ENCODE data around the gene TNNT2. TPM values are rescaled to one million over a fixed set of nuclear protein-coding genes. Genes with fewer than 3 reads are reported as not detected.

Gene TNNT2
- total and polyA plus RNA-seq, 2 donors from 2014 or later, result 2.1 to 117 TPM

DNA sequence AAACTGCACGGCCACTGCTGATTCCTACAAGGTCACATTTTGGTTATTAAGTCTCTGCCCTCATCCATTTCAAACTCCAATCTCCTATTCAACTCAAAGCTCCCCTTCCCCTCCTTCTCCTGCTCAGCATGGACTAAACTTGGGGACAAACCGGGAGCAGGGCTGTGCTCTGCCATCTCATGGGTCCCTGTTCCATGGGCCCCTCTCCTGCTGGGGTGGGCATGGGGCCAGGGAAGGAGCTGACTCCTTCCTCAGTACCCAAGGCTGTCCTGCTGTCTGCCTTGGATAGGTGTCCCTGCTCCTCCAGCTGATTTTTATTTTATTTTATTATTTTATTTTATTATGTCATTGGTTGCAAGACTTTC is 27.1 kb downstream of the TNNT2 start:
- no peak for FAIRE-seq

DNA sequence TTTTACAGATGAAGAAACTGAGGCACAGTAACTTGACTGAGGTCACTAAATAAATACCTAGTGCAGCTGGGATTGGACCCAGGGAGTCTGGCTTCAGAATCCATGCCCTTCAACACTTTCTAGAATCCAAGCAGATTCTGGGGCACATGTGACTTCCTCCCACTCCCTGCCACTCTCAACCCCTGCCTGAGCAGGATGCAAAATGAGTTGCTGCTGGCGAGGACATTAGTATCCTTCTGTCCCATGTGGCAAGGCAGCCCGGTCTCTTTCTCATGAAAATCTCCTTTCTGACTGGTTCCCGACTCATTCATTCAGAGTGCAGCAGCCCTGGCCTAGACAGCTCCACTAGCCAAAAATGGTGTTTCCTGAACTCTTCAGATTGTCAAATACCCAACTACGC is 28.4 kb downstream of the TNNT2 start:
- Histone ChIP-seq H3K9me3 (ENCODE audit: control insufficient read depth in 2 of 3, insufficient read depth in 1 of 3, low read length in 3 of 3) (no peaks in the 10 kb centered on the region), H3K9ac (ENCODE audit: low read length in 3 of 3) (no peak overlapping the region), H3K27me3 (ENCODE audit: control insufficient read depth, insufficient read depth, low read length) (no peaks in the 10 kb centered on the region), H3K27ac (ENCODE audit: low read depth in 2 of 2, low read length in 2 of 2) (no peak overlapping the region), H3K4me1 (ENCODE audit: control insufficient read depth in 2 of 3, insufficient read depth in 2 of 3, low read depth in 1 of 3, low read length in 3 of 3) (no peaks in the 10 kb centered on the region), H3K36me3 (ENCODE audit: control insufficient read depth in 2 of 3, insufficient read depth in 3 of 3, low read length in 3 of 3) (no peaks in the 10 kb centered on the region), H3K4me3 (ENCODE audit: low read length in 3 of 3) (no peak overlapping the region)
- FAIRE-seq (no peak), DNase-seq (no peak)
- intact Hi-C loops (cut with DNase I), result no loop called here
- TF ChIP-seq, protein P1, sequence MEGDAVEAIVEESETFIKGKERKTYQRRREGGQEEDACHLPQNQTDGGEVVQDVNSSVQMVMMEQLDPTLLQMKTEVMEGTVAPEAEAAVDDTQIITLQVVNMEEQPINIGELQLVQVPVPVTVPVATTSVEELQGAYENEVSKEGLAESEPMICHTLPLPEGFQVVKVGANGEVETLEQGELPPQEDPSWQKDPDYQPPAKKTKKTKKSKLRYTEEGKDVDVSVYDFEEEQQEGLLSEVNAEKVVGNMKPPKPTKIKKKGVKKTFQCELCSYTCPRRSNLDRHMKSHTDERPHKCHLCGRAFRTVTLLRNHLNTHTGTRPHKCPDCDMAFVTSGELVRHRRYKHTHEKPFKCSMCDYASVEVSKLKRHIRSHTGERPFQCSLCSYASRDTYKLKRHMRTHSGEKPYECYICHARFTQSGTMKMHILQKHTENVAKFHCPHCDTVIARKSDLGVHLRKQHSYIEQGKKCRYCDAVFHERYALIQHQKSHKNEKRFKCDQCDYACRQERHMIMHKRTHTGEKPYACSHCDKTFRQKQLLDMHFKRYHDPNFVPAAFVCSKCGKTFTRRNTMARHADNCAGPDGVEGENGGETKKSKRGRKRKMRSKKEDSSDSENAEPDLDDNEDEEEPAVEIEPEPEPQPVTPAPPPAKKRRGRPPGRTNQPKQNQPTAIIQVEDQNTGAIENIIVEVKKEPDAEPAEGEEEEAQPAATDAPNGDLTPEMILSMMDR (IDR thresholded peaks at IDR 0.05; ENCODE audit: borderline replicate concordance, extremely low read depth, insufficient read depth), result no peak

More for the DNA sequence above, 27.1 kb downstream of the TNNT2 start:
- Histone ChIP-seq H3K27me3 (ENCODE audit: control insufficient read depth, insufficient read depth, low read length) (no peaks in the 10 kb centered on the region), H3K36me3 (ENCODE audit: control insufficient read depth in 2 of 3, insufficient read depth in 3 of 3, low read length in 3 of 3) (no peaks in the 10 kb centered on the region), H3K4me3 (ENCODE audit: low read length in 3 of 3) (no peak overlapping the region), H3K4me1 (ENCODE audit: control insufficient read depth in 2 of 3, insufficient read depth in 2 of 3, low read depth in 1 of 3, low read length in 3 of 3) (no peaks in the 10 kb centered on the region), H3K9me3 (ENCODE audit: control insufficient read depth in 2 of 3, insufficient read depth in 1 of 3, low read length in 3 of 3) (no peaks in the 10 kb centered on the region), H3K27ac (ENCODE audit: low read depth in 2 of 2, low read length in 2 of 2) (no peak overlapping the region), H3K9ac (ENCODE audit: low read length in 3 of 3) (no peak overlapping the region)
- intact Hi-C loops (cut with DNase I), result no loop called here
- TF ChIP-seq, protein P1 (IDR thresholded peaks at IDR 0.05; ENCODE audit: borderline replicate concordance, extremely low read depth, insufficient read depth), result no peak
- peak in 1 of 5 donors; percentile 18 for DNase-seq

DNA sequence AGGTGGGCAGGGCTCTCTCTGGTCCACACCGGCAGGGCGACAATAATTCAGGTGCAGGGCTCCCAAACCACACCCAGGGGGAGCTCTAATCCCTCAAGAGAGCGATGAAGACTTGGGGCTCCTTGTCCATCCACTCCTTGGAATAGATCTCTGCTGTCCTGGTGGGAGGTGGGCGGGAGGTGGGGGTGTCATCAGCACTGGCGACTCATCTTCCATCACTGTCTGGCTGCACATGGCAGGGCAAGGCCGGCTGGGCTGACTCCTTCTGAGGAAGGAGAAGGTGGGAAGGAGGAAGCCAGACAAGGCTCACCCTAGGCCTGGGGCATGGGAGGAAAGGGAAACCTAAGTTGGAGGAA is 29.3 kb downstream of the TNNT2 start:
- intact Hi-C loops (cut with DNase I), result no loop called here
- Histone ChIP-seq H3K4me3 (ENCODE audit: low read length in 3 of 3) (no peak overlapping the region), H3K36me3 (ENCODE audit: control insufficient read depth in 2 of 3, insufficient read depth in 3 of 3, low read length in 3 of 3) (no peaks in the 10 kb centered on the region), H3K27me3 (ENCODE audit: control insufficient read depth, insufficient read depth, low read length) (no peaks in the 10 kb centered on the region), H3K27ac (ENCODE audit: low read depth in 2 of 2, low read length in 2 of 2) (no peak overlapping the region), H3K9me3 (ENCODE audit: control insufficient read depth in 2 of 3, insufficient read depth in 1 of 3, low read length in 3 of 3) (no peaks in the 10 kb centered on the region), H3K9ac (ENCODE audit: low read length in 3 of 3) (no peak overlapping the region), H3K4me1 (ENCODE audit: control insufficient read depth in 2 of 3, insufficient read depth in 2 of 3, low read depth in 1 of 3, low read length in 3 of 3) (no peaks in the 10 kb centered on the region)
- TF ChIP-seq, protein P1 (IDR thresholded peaks at IDR 0.05; ENCODE audit: borderline replicate concordance, extremely low read depth, insufficient read depth), result peak; percentile 45
- DNase-seq (peak; percentile 72 to 84 (median 73)), FAIRE-seq (no peak)

DNA sequence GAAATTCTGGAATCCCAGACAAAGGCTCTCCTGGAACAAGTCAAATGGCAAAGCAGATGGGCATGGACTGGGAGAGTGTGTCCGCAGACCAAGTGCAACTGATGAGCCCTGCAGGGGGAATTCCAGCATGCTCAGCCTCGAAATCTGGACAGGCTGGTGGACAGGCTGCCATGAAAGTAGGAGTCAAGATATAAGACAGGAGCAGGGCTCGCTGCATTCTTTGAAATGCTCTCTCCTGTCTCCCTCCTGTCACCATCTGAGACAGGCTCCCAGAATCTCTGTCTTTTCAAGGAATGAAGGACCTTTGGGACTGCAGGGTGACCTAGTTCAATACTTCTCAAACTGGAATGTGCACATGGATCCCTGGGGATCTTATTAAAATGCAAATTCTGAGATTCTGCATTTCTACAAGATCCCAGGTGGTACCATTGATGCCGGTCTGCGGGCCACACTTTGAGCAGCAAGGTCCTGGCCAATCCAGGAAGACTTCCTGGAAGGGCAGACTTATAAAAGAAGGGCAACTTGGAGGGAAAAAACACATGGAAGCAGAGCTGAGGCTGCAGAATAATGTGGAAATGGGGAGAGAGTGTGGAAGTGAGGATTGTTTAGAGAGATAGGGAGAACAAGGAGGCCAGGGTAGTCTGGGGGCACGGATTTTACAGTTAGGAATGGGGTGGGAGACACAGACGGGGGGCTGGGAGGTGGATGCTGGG is 29.8 kb downstream of the TNNT2 start:
- no peak overlapping the region for H3K9ac ChIP-seq (ENCODE audit: low read length in 3 of 3)
- no peaks in the 10 kb centered on the region for H3K36me3 ChIP-seq (ENCODE audit: control insufficient read depth in 2 of 3, insufficient read depth in 3 of 3, low read length in 3 of 3)
- H3K9me3 ChIP-seq (ENCODE audit: control insufficient read depth in 2 of 3, insufficient read depth in 1 of 3, low read length in 3 of 3), result no peaks in the 10 kb centered on the region
- H3K27me3 ChIP-seq (ENCODE audit: control insufficient read depth, insufficient read depth, low read length), result no peaks in the 10 kb centered on the region
- H3K4me1 ChIP-seq (ENCODE audit: control insufficient read depth in 2 of 3, insufficient read depth in 2 of 3, low read depth in 1 of 3, low read length in 3 of 3), result no peaks in the 10 kb centered on the region
- TF ChIP-seq, protein P1 (IDR thresholded peaks at IDR 0.05; ENCODE audit: borderline replicate concordance, extremely low read depth, insufficient read depth), result no peak
- no peak overlapping the region for H3K4me3 ChIP-seq (ENCODE audit: low read length in 3 of 3)
- no peak for FAIRE-seq
- intact Hi-C loops (cut with DNase I), result no loop called here
- no peak overlapping the region for H3K27ac ChIP-seq (ENCODE audit: low read depth in 2 of 2, low read length in 2 of 2)
- DNase-seq, result peak in 1 of 5 donors; percentile 12

Measured in kidney (tissue), 14 donors.